HG03066 (cell line): ENCODE results near the gene CRB2.

ENCODE experiments used
- ATAC-seq: cut with Tn5 transposase; IDR thresholded peaks from one replicate; pipeline ENCODE4 v1.9.1; 2021; ENCODE audit warnings: low read depth; ENCODE audit not compliant: unreplicated experiment

Gene CRB2

GRCh38 chr9:123346826-123347225, 9.2 kb upstream of the CRB2 start:
- ATAC-seq: no peak

GRCh38 chr9:123347289-123348060, 8.5 kb upstream of the CRB2 start:
- no peak for ATAC-seq

- ATAC-seq: no peak
Measured at GRCh38 chr9:123348317-123348992, 7.5 kb upstream of the CRB2 start.

- ATAC-seq: no peak
Measured at GRCh38 chr9:123349033-123349432, 7.0 kb upstream of the CRB2 start.

- ATAC-seq: peak; percentile 78
Measured at GRCh38 chr9:123349691-123350480, 6.1 kb upstream of the CRB2 start.

GRCh38 chr9:123350590-123351310, 5.2 kb upstream of the CRB2 start:
- no peak for ATAC-seq

GRCh38 chr9:123353041-123353440, 3.0 kb upstream of the CRB2 start:
- ATAC-seq: no peak

GRCh38 chr9:123353984-123354591, 1.9 kb upstream of the CRB2 start:
- ATAC-seq: no peak

- ATAC-seq: no peak
Measured at GRCh38 chr9:123354806-123355508, 1.0 kb upstream of the CRB2 start.

GRCh38 chr9:123356851-123357742, 1.1 kb downstream of the CRB2 start:
- ATAC-seq: no peak

- ATAC-seq: no peak
Measured at GRCh38 chr9:123357743-123358059, 1.7 kb downstream of the CRB2 start.

- no peak for ATAC-seq
Measured at GRCh38 chr9:123358181-123358905, 2.3 kb downstream of the CRB2 start.

- ATAC-seq: no peak
Measured at GRCh38 chr9:123359106-123359505, 3.1 kb downstream of the CRB2 start.

- ATAC-seq: no peak
Measured at GRCh38 chr9:123359546-123359945, 3.5 kb downstream of the CRB2 start.

- ATAC-seq: no peak
Measured at GRCh38 chr9:123360161-123361085, 4.4 kb downstream of the CRB2 start.

- no peak for ATAC-seq
Measured at GRCh38 chr9:123361086-123361730, 5.2 kb downstream of the CRB2 start.
